ENCODE measurements around the gene GPR4. TPM values are rescaled to one million over a fixed set of nuclear protein-coding genes. Genes with fewer than 3 reads are reported as not detected.

Gene GPR4
- total and polyA plus RNA-seq, 2 of the 4 experiments (the other 2 are of a cell fraction), result 0.02 TPM; not detected in 1

- no peak overlapping the region for H3K18ac ChIP-seq (ENCODE audit: low read depth, low read length)
- H3K4me2 ChIP-seq (ENCODE audit: low read depth, low read length), result no peak overlapping the region
- H2BK20ac ChIP-seq (ENCODE audit: low read depth, low read length), result no peak overlapping the region
- intact Hi-C loops (cut with micrococcal nuclease), result no loop called here
- ATAC-seq (ENCODE audit: low read depth), result no peak
- H3K56ac ChIP-seq (ENCODE audit: extremely low read depth, insufficient read depth, low read length), result no peak overlapping the region
- H3K9me1 ChIP-seq (ENCODE audit: insufficient read depth, low read length), result peaks cover 13% of the 10 kb centered on the region
- no peak overlapping the region for H4K91ac ChIP-seq (ENCODE audit: insufficient read depth, low read depth, low read length)
- CTCF ChIA-PET, result no interaction called here
- H4K5ac ChIP-seq (ENCODE audit: low read depth, low read length), result no peak overlapping the region
- H3K27me3 ChIP-seq (ENCODE audit: control insufficient read depth, insufficient read depth, low read length), result no peaks in the 10 kb centered on the region
- 80% methylated on average over 2 of the region's 4 CpGs; no CpG with 5 or more reads in 1 of the 2 experiments for WGBS, 2 experiments (ENCODE audit: extremely low coverage in 2 of 2, insufficient read length in 1 of 2)
- no peak overlapping the region for H2BK15ac ChIP-seq (ENCODE audit: low read depth, low read length)
- H3K36me3 ChIP-seq (ENCODE audit: control insufficient read depth, insufficient read depth, low read length), result no peaks in the 10 kb centered on the region
- BruUV-seq (replicated peaks), result no TSS peak
- no peak overlapping the region for H3K4me3 ChIP-seq (ENCODE audit: insufficient read depth, low read depth, low read length)
- in situ Hi-C loops (cut with MboI; ENCODE audit: low sequenced_read_pairs), result no loop called here
- H3K23ac ChIP-seq (ENCODE audit: low read depth, low read length), result no peak overlapping the region
- H2AK5ac ChIP-seq (ENCODE audit: low read depth, low read length), result peak overlapping the region; percentile 80
- peaks cover 11% of the 10 kb centered on the region for H4K20me1 ChIP-seq (ENCODE audit: insufficient read depth, low read length)
- TF ChIP-seq MXI1 (IDR thresholded peaks at IDR 0.05; ENCODE audit: borderline replicate concordance, low read depth, low read length), result no peak
- TF ChIP-seq RAD21 (IDR thresholded peaks at IDR 0.05; ENCODE audit: low read length), result no peak
- POLR2A ChIA-PET (ENCODE audit: unreplicated experiment), result no interaction called here
- H3K14ac ChIP-seq (replicated peaks; ENCODE audit: low read depth, low read length), result no peak overlapping the region
- H3K9me3 ChIP-seq (ENCODE audit: control insufficient read depth, insufficient read depth, low read length), result no peaks in the 10 kb centered on the region
- peak overlapping the region; percentile 8 for H2AFZ ChIP-seq (replicated peaks; ENCODE audit: low read length, poor library complexity)
- no peak overlapping the region for H2AK9ac ChIP-seq (replicated peaks; ENCODE audit: low read depth, low read length, poor library complexity)
- peaks cover 31 to 70% of the 10 kb centered on the region in 2 experiments for H3K79me1 ChIP-seq (ENCODE audit: low read depth in 1 of 2, low read length in 2 of 2)
- dilution Hi-C loops (cut with HindIII; ENCODE audit: low sequenced_read_pairs, unreplicated experiment), result no loop called here
- no peak for DNase-seq
- 0 out of 2 replicates have a peak overlapping the region, but pooled peaks have one; percentile 6 for H2BK120ac ChIP-seq (ENCODE audit: low read depth, low read length)
- H3K27ac ChIP-seq (ENCODE audit: insufficient read depth, low read length), result no peak overlapping the region
- peak overlapping the region; percentile 37; the same call in 1 of the 2 replicates for H3K4ac ChIP-seq (ENCODE audit: low read depth, low read length)
- H4K8ac ChIP-seq (ENCODE audit: low read depth in 2 of 2, low read length in 2 of 2), result no peak overlapping the region
- H2BK5ac ChIP-seq (ENCODE audit: low read depth, low read length, poor library complexity, severe bottlenecking), result no peak overlapping the region
- no peak overlapping the region for H3K9ac ChIP-seq (ENCODE audit: low read depth, low read length)
- peaks cover 17% of the 10 kb centered on the region for H3K4me1 ChIP-seq (ENCODE audit: control insufficient read depth, insufficient read depth, low read length)
Observed at GRCh38 chr19:45574526-45574925, 27.5 kb downstream of the GPR4 start.
